GM12873 (cell line): ENCODE data around the gene PPP1R12A.

ENCODE experiments used
- TF ChIP-seq, protein P1 (sequence below): IDR thresholded peaks from 2 replicates; pipeline ENCODE4 v1.5.1; 2012; ENCODE audit warnings: low read depth, mild to moderate bottlenecking, moderate library complexity, low read length, control low read depth; ENCODE audit not compliant: insufficient read depth; ENCODE audit errors: missing control alignments

PPP1R12A gene

GRCh38 chr12:79822475-79822874 lies 112.4 kb downstream of the PPP1R12A start:
- TF ChIP-seq, protein P1, sequence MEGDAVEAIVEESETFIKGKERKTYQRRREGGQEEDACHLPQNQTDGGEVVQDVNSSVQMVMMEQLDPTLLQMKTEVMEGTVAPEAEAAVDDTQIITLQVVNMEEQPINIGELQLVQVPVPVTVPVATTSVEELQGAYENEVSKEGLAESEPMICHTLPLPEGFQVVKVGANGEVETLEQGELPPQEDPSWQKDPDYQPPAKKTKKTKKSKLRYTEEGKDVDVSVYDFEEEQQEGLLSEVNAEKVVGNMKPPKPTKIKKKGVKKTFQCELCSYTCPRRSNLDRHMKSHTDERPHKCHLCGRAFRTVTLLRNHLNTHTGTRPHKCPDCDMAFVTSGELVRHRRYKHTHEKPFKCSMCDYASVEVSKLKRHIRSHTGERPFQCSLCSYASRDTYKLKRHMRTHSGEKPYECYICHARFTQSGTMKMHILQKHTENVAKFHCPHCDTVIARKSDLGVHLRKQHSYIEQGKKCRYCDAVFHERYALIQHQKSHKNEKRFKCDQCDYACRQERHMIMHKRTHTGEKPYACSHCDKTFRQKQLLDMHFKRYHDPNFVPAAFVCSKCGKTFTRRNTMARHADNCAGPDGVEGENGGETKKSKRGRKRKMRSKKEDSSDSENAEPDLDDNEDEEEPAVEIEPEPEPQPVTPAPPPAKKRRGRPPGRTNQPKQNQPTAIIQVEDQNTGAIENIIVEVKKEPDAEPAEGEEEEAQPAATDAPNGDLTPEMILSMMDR = no peak

- TF ChIP-seq, protein P1 = no peak
Observed at GRCh38 chr12:79818856-79819255, 116.0 kb downstream of the PPP1R12A start.

DNA sequence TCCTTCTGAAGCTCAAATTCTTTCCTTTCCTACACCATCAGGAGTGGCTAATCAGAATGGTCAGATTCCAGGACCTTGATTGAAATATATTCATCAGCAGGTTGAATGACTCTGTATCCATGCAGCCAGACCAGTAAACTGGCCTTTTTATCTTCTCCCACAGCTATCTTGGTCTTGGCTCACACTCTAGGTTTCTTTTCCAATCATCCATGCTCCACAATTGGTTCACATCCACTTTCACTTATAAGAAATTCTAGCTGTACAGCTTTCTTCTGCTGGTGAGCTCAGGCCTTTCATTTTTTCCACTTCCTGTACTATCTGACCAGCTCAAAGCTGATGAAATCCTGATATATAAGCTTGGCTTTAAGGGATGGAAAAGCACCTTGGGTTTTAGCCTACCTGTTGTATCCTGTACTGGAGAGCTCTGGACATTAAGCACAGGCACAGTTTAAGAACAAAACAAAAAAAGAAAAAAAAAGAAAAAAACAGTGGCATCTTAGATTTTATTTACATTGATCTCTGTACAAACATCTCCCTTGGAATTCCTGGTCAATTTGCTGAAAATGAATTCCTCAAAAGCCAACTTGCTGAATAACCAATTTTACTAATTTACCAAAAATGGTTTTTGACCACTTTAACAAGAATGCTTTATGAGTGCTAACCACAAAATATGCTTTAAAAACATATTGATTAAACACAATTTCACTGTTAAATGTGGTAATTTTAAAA lies 152.6 kb downstream of the PPP1R12A start:
- TF ChIP-seq, protein P1 = no peak

DNA sequence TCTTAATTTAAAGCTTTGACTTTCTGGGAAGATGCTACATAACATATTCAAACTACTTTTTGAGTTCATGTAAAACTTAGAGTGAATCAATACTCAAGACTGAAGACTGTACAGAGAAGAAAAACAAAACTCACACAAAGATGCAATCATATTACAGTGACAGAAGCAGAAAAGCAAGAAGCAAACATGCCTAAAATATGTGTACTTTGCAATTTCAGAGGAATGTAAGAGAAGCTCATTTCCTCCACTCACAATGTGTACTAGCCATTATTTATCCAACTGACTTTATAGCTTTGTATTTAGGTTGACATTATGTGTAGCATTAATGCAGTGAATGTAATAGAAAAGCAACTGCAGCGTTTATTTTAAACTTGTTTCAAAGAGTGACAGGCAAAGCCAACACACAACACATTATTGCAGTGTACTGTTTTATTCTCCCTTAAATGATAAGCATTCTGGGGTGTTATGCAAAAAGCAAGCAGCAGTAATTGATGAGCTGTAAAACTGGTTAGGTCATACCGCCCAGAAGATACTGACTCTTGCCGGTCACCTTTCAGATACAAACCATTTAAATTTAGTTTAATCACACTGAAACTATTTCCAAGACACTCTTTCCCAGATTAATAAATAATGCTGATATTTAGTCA lies 156.0 kb downstream of the PPP1R12A start:
- TF ChIP-seq, protein P1 = no peak

DNA sequence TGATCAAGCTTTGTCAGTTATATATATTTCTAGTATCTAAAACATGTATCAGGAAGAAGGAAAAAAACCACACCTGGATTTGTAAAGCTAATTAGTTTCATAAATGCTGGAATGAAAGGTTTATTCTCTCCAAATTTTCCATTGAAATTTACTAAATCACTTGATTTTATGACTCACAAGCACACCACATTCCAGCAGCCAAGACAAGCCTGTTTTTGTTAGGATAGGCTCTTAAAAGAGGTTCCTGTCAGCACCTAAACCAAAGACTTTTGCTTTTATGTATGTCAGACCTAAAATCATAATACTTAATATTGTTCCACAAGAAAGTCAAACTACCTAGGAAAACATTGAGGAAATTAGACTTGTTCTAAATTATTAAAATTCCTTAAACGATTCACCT lies 158.8 kb downstream of the PPP1R12A start:
- TF ChIP-seq, protein P1 = no peak

GRCh38 chr12:79775355-79776027 lies 159.4 kb downstream of the PPP1R12A start:
- TF ChIP-seq, protein P1 = no peak

DNA sequence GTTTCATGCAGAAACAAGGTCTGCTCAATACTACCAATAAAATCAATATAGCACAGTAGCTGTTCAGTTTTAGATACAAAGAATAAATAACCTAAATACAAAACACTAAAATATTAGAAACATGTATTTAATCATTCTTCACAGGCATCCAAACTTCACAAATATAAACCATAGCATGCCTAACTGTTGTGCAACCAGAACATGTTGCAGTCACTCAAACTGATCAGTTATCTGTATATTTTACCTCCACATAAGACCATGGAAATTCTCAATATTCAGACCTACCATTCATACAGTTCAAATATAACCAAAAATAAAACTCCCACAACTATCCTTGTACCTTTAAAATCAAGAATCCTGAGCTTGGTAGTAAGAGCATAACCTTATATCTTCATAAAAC lies 161.0 kb downstream of the PPP1R12A start:
- TF ChIP-seq, protein P1 = no peak
